ACHN (cell line): ENCODE measurements around the gene SCGB3A1.

ENCODE experiments used
- DNase-seq: peaks from one replicate; pipeline ENCODE4 v3.0.0-alpha.2; 2015
- in situ Hi-C: cut with HindIII; loops from 2 replicates; pipeline ENCODE4 v1.10.0; 2017; ENCODE audit warnings: low sequenced_read_pairs, low pct_ligation_motif_present, low pct_unique_long_range_greater_than_20kb

SCGB3A1 gene

DNA sequence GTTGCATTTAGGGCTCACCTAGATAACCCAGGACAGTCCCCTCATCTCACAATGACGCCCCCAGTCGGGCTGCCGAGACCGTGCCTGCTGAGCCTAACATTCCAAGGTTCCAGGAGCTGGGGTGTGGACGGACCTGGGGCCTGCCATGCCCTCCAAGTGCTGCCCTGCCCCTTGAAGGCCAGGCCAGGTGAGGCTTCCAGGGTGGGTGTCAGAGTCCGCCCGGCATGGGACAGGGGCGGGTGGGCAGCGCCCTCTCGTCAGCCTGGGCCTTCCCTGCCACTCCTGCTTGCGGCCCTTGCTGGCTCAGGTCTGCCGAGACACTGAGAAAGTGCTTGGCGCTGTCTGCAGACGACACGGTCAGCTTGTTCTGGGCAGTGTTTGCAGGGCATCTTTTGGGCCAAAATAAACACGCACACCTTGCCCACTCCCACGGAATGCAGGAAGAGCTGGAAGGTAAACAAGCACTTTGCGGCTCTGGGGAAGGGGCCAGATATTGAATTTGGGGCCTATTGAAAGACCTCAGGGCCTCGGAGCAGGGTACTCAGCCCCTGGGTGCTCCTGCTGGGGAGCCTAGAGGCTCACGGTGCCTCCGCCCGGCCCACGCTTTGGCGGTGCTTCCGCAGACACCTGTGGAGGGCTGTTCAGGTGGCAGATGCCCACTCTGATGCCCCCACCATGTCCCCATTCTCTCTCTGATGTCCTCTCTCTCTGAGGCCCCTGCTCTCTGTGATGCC, 4.2 kb upstream of the SCGB3A1 start:
- in situ Hi-C loops, result no loop called here
- DNase-seq, result no peak

DNA sequence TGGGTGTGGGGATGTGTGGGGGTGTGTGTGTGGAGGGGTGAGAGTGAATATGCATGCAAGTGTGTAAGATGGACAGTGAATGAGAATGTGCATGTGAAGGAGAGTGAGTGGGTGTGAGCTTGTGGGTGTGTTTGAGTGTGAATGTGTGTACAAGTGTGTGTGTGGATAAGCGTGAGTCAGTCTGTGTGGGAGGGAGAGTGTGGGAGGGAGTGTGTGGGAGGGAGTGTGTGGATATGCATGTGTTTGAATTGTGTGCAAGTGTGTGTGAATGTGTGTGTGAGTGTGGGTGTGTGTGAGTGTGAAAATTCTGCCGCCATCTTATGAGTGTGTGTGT, 3.7 kb upstream of the SCGB3A1 start:
- in situ Hi-C loops, result no loop called here
- DNase-seq, result no peak

DNA sequence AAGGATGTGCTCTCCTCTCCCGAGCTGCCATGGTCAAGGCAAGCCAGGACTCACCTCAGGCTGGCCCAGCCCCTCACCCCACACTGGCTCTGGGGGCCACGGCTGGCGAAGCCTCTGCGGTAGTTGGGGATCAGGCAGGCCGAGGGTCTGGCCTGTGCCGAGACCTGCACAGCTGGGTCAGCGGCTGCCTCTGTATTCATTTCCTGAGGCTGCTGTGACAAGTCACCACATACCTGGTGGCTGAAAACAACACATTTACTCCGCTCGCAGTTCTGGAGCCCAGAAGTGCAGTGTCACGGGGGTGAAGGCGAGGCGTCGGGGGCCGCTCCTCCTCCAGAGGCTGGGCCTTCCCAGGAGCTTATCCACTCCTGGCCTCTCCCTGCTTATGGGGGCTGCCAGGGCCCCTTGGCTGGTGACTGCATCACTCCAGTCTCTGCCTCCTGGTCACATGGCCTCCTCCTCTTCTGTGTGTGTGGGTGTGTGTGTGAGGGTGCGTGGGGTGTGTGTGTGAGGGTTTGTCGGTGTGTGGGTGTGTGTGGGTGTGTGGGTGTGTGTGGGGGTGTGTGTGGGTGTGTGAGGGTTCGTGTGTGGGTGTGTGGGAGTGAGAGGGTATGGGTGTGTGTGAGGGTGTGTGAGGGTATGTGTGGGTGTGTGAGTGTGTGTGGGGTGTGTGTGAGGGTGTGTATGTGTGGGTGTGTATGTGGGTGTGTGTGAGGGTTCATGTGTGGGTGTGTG, 3.2 kb upstream of the SCGB3A1 start:
- no peak for DNase-seq
- in situ Hi-C loops, result no loop called here

DNA sequence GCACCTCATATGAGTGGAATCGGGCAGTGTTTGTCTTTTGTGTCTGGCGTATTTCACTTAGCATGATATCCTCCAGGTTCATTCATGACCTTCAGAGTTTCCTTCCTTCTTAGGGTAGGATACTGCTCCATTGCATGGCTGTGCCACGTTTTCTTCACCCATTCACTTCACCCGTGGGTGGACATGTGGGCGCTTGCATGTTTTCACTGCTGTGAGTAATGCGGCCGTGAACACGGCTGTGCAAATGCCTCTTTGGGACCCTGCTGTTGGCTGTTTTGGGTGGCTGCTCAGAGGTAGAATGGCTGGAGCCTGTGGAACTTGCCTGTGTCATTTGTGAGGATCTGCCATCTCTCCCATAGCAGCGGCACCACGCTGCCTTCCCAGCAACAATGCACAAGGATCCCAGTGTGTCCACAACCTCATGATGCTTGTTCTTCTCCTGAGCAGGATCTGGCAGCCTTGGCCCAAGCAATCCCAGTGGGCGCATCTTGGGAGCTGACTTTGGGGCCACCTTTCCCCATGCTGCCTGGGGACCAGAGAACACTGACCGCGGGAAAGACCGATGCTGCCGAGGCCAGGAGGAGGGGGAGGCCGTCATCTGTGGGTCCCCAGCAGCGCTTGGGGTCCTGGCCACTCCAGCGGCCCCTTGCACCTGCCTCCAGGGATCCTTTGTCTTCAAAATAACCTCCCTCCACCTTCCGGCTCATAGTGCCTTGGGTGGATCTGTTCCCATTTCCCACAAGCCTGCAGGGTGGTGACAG, 2.3 kb upstream of the SCGB3A1 start:
- DNase-seq, result no peak
- in situ Hi-C loops, result no loop called here

DNA sequence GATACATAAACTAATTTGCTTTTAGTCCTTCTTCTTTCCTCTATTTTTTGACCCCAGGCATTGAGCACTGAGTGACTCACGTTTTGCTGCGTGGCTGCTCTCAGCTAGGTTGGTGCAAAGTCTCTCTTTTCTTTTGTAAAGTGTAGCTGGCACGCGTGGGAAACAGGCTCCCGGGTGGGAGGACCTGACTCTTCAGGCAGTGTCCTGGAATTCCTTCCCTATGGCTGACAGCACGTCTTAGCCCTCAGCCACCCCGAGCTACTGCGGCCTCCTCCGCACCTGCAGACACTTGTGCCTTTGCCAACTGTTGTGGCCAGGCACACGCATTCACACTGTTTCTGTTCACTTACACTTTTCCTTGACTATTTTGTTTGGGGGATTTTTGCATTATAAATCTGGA, 877 bp upstream of the SCGB3A1 start:
- in situ Hi-C loops, result no loop called here
- DNase-seq, result no peak

DNA sequence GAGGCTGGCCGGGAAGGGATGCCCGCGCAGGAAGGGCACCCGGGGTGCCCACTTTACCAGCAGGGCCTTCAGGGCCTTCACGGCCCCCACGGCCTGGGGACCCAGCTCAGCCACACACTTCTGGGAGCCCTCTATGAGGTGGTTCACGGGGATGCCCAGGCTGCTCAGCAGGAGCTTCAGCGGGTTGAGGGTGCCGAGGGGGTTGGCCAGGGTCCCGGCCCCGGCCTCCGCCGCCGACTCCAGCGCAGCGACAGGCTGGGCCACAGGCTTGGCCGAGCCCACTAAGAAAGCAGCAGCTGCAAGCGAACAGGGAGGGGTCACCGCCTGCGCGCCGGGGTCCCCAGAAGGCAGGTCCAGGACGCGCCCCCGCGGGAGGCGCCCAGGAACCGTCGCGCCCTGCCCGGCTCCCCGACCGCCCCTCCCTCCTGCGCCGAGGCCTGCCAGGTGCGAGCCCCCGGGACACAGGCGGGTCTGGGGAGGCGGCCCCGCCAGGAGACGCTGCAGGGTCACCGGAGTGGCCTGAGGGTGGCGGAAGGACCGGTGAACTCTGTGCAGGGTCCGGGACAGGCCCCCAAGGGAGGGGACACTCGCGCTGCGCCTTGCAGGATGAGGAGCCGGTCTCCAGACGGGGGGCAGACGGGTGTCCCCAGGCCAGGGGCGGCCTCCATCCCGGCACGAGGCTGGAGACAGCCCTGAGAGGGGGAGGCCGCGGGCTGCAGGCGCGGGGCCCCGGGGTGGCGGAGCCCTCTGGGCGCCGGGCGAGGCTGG, 572 bp downstream of the SCGB3A1 start:
- DNase-seq, result no peak
- in situ Hi-C loops, result no loop called here

DNA sequence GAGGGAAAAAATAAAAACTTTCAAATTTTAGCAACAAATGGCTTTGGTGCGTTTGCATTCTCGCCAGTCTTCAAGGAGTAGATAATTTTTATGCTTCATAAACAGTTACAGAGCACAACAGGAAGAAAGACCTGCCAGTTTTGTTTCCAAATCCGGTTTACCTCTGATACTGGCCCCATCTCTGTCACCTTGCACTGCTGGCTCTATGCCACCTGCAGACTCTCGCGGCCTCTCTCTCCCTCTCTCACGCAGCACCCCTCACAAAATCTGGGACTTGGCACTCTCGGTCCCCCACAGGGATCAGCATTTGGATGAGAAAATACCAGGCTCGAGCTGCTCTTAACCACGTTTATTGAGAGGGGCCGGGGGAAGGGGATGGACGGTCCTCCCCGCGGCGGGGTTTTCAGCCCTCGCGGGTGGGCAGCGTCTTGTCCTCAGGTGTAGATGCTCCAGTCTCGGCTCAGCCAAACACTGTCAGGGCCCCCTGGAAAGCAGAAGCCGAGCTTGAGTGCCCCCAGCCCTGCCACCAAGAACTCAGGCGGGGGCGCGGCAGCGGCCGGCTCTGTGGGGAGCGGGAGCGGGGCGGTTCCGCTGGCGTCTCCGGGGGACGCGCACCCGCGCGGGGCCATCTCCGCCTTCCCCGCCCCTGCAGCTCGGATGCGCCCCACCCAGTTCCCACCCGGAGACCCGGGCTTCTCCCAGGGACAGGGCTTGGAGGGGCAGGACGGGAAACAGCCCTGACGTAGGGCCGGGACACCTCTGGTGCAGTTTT, 1.3 kb downstream of the SCGB3A1 start:
- DNase-seq, result no peak
- in situ Hi-C loops, result no loop called here

DNA sequence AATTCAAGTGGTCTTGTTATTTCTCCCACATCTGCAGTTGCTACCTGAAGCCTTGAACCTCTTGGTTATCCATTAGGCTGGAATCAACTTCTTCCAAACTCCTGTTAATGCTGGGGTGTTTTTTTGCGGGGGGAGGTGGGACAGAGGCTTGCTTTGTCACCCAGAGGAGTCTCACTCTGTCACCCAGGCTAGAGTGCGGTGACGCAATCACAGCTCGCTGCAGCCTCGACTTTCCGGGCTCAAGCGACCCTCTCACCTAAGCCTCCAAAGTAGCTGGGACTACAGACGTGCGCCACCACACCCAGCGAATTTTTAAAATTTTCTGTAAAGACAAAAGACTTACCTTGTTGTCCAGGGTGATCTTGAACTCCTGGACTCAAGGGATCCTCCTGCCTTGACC, 4.4 kb downstream of the SCGB3A1 start:
- in situ Hi-C loops, result no loop called here

DNA sequence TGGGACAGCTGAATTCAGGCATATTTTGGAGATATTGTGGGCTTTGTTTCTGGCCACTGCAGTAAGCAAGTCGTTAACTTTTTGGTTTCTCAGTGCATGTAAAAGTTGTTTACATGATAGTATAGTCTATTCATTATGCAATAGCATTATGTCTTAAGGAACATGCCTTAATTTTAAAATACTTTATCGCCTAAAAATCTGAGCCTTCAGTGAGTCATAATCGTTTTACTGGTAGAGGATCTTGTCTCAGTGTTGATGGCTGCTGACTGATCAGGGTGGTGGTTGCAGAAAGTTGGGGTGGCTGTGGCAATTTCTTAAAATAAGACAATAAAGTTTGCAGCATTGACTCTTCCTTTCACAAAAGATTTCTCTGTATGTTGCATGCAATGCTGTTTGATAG, 5.1 kb downstream of the SCGB3A1 start:
- DNase-seq, result no peak
- in situ Hi-C loops, result no loop called here

More for the DNA sequence above, 4.4 kb downstream of the SCGB3A1 start:
- DNase-seq, result no peak

DNA sequence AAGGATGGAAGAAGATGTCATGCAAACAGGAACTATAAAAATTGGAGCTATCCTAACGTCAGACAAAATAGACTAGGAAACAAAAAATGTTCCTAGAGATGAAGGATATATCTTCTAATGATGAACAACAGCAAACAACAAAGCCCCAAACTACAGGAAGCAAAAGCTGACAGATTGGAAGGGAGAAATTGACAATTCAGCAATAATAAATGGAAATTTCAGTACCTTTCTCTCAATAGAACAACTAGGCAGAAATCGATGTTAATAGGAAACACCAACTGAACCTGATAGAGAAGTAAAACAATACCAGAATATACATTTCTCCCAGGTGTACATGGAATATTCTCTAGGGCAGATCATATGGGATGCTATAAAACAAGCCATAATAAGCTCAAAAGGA, 7.6 kb downstream of the SCGB3A1 start:
- DNase-seq, result no peak
- in situ Hi-C loops, result no loop called here

DNA sequence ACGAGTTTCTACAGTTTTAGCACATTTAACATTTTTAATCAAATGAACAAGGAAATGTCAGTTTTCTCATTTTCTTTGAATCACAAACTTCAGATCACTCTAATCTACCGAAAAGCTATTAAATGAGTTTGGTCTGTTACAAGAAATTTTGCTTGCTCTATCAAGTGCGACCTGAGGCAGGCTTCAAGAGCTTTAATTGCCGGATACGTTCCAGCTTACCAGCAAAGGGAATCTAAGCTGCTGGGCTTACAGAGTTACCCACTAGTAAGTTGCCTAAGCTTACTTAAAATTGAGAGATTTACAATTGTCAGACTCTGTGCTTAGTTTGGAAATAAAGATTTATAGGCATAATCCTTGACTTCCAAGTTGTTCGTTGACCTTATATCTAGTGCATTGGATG, 10.6 kb downstream of the SCGB3A1 start:
- no peak for DNase-seq
- in situ Hi-C loops, result no loop called here

DNA sequence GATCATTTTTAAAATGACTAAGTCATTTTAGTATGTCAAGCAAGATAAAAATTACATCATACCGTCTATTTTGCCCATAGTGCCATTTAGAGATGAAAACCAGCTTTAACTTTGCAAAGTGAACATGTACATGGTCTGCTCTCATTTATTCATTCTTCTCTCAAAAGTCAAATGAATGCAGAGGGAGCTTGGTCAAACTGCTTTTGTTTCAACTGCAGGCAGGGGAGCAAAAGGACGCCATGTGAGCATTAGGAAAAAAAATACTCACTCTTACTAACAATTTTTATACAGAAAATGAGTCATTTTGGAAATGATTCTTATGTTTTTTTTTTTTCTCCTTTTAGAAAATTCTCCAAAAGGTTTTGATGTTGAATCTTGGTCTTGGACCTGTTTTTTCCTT, 15.7 kb downstream of the SCGB3A1 start:
- in situ Hi-C loops, result no loop called here
- no peak for DNase-seq

DNA sequence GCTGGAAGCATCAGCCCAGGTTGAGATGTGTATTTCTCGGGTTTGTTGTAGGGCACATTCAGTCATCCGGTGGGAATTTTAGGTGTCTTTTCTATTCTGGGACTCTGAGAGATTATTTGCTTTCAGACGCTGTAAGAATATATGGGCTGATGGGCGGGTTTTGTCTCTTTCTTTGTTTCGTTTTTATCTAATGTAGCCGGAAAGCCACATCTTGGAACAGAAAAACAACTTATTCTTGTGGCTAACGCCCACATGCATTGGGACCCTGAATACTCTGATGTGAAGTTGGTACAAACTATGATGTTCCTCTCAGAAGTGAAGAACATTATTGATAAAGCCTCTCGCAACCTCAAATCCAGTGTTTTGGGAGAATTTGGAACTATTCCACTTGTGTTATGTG, 22.4 kb downstream of the SCGB3A1 start:
- DNase-seq, result no peak
- in situ Hi-C loops, result no loop called here

DNA sequence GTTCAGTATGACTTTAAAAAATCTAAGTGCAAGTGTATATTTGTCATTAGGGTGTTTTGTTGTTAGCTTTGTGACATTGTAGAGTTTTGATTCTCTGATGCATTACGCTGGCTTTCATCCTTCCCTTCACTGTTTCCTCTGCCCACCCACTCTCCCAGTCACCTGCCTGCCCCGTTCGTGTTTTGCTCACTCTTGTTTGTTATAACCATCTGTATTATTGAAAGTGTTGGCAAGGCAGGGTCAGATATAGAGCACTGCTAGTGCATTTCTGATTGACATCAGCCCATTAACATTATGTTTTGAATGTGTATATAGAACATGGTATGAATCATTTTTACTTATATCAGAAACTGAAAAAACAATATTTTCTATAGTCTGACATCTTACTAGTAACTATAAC, 27.3 kb downstream of the SCGB3A1 start:
- DNase-seq, result no peak
- in situ Hi-C loops, result no loop called here

DNA sequence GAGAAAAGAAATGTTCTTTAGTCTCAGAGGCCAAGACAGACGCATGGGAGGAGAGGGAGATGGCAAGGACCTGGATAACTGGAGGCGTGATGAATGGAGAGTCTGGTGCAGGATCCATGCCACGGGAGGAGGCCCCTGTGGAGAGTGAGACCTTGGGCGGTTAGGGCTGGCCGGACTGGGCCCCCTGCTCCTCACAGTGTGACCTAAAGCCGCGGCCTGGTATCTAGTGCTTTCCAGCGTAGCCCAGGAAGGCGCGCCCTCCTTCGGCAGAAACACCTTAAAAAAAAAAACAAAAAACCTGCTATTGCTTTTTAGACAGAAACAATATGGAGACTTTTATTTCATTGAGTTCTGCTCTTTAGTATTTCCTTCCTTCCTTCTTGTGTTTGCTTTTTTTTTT, 33.1 kb downstream of the SCGB3A1 start:
- DNase-seq, result no peak
- in situ Hi-C loops, result no loop called here

DNA sequence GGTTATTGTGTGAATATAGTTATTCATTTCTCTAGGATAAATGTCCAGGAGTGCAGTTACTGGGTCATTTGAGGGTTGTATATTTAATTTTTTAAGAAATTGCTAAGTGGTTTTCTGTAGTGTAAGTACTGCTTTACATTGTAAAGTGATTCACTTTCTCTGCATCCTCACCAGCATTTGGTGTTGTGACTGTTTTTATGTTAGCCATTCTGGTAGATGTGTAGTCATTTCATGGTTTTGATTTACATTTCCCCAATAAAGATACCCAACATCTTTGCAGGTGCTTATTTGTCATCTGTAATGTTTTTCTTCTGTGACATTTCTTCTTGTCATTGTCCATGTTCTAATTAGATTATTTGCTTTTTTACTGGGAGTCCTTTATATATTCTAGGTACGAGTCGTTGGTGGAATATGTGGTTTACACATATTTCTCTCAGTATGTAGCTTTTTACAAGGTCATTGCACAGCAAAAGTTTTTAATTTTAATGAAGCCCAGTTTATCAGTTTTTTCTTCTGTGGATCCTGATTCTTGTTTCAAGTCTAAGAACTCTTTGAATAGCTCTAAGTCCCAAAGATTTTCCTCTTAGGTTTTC, 34.0 kb downstream of the SCGB3A1 start:
- no peak for DNase-seq
- in situ Hi-C loops, result no loop called here

DNA sequence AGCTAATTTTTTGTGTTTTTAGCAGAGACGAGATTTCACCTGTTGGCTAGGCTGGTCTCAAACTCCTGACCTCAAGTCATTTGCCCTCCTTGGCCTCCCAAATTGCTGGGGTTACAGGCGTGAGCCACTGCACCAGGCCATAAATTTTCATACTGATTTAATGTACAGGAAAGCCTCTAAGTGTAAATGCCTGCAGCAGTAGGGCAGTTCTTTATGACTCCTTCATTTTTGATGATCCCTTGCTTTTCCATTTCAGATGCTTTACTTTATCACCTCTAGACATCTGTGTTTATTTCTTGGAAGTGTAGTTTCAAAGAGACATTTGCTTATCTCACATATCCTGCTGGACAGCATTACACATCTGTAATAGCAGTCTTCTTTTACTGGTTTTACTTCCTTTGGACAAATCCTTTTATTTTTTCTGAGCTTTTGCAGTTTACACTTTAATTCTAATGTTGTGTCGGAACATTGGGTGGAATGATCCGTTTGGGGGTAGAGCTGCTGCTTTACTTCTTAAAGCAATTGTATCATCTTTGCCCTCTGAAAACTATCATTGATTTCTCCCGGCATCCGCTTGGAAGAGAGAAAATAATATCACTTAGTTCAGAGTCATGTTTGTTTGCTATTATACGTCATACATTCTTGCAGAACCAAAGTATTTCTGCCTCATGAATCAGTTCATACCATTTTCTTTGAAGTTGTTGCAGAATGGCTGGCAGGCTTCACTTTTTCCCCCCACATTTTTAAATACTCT, 36.0 kb downstream of the SCGB3A1 start:
- in situ Hi-C loops, result no loop called here
- no peak for DNase-seq
